ENCODE data around the gene C5orf52.
"Not testable (repeated sequence)": the region's sequence is repeated elsewhere in the genome, so short reads cannot be mapped to it uniquely, and the experiment has no call there.

Gene C5orf52

GRCh38 chr5:157671592-157672330 lies 428 bp downstream of the C5orf52 start:
- peak overlapping the region; percentile 71 for H3K4me3 ChIP-seq (ENCODE audit: low read depth, low read length)
- DNase-seq (ENCODE audit: low read depth, low spot score): no peak
- TF ChIP-seq, protein P1, sequence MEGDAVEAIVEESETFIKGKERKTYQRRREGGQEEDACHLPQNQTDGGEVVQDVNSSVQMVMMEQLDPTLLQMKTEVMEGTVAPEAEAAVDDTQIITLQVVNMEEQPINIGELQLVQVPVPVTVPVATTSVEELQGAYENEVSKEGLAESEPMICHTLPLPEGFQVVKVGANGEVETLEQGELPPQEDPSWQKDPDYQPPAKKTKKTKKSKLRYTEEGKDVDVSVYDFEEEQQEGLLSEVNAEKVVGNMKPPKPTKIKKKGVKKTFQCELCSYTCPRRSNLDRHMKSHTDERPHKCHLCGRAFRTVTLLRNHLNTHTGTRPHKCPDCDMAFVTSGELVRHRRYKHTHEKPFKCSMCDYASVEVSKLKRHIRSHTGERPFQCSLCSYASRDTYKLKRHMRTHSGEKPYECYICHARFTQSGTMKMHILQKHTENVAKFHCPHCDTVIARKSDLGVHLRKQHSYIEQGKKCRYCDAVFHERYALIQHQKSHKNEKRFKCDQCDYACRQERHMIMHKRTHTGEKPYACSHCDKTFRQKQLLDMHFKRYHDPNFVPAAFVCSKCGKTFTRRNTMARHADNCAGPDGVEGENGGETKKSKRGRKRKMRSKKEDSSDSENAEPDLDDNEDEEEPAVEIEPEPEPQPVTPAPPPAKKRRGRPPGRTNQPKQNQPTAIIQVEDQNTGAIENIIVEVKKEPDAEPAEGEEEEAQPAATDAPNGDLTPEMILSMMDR (IDR thresholded peaks at IDR 0.05; ENCODE audit: insufficient read depth, low read length, missing control alignments): no peak
- POLR2A ChIA-PET: no interaction called here
- CTCF ChIA-PET: interaction anchor here (1.6 to 6.4 kb wide), 3 partner anchors 47 to 277 kb away, joined by 3 to 74 read pairs (median 41); partner anchors contain the start of gene LSM11

- DNase-seq (ENCODE audit: low read depth, low spot score): no peak
- POLR2A ChIA-PET: no interaction called here
- TF ChIP-seq, protein P1 (IDR thresholded peaks at IDR 0.05; ENCODE audit: insufficient read depth, low read length, missing control alignments): no peak
- CTCF ChIA-PET: no interaction called here
- no peak overlapping the region for H3K4me3 ChIP-seq (ENCODE audit: low read depth, low read length)
Measured at GRCh38 chr5:157672976-157673375, 1.6 kb downstream of the C5orf52 start.

DNA sequence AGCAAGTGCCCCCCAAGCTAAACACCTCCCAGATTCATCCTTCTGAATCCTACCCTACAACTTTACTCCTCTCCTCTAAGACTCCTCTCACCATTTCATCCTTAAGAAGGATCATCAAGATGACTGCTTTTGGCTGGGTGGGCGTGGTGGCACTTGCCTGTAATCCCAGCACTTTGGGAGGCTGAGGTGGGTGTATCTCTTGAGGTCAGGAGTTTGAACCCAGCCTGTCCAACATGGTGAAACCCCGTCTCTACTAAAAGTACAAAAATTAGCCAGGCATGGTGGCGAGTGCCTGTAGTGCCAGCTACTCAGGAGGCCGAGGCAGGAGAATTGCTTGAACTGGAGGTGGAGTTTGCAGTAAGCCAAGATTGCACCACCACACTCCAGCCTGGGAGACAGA lies 3.0 kb downstream of the C5orf52 start:
- DNase-seq (ENCODE audit: low read depth, low spot score); CTCF ChIA-PET; POLR2A ChIA-PET; H3K4me3 ChIP-seq (ENCODE audit: low read depth, low read length): not testable (repeated sequence)

GRCh38 chr5:157677931-157678330 lies 6.6 kb downstream of the C5orf52 start:
- TF ChIP-seq, protein P1 (IDR thresholded peaks at IDR 0.05; ENCODE audit: insufficient read depth, low read length, missing control alignments): no peak
- ChIA-PET CTCF (no interaction called here), POLR2A (no interaction called here)
- H3K4me3 ChIP-seq (ENCODE audit: low read depth, low read length): no peak overlapping the region
- no peak for DNase-seq (ENCODE audit: low read depth, low spot score)

GRCh38 chr5:157679801-157680200 lies 8.5 kb downstream of the C5orf52 start:
- DNase-seq (ENCODE audit: low read depth, low spot score): no peak
- H3K4me3 ChIP-seq (ENCODE audit: low read depth, low read length): no peak overlapping the region
- POLR2A ChIA-PET: no interaction called here
- CTCF ChIA-PET: interaction anchor here (1.2 kb wide), 1 partner anchor 39 kb away, joined by 4 read pairs; no protein-coding TSS in a partner anchor
- TF ChIP-seq, protein P1 (IDR thresholded peaks at IDR 0.05; ENCODE audit: insufficient read depth, low read length, missing control alignments): no peak

- POLR2A ChIA-PET: no interaction called here
- H3K4me3 ChIP-seq (ENCODE audit: low read depth, low read length): no peak overlapping the region
- TF ChIP-seq, protein P1 (IDR thresholded peaks at IDR 0.05; ENCODE audit: insufficient read depth, low read length, missing control alignments): no peak
- CTCF ChIA-PET: interaction anchor here (1.5 kb wide), 1 partner anchor 63 kb away, joined by 4 read pairs; no protein-coding TSS in a partner anchor
- DNase-seq (ENCODE audit: low read depth, low spot score): no peak
Measured at GRCh38 chr5:157680239-157680638, 8.9 kb downstream of the C5orf52 start.

- ChIA-PET POLR2A (no interaction called here), CTCF (interaction anchor here (1.3 to 1.5 kb wide), 3 partner anchors 11 to 62 kb away, joined by 4 read pairs; no protein-coding TSS in a partner anchor)
- TF ChIP-seq, protein P1 (IDR thresholded peaks at IDR 0.05; ENCODE audit: insufficient read depth, low read length, missing control alignments): no peak
- DNase-seq (ENCODE audit: low read depth, low spot score): no peak
- H3K4me3 ChIP-seq (ENCODE audit: low read depth, low read length): no peak overlapping the region
Measured at GRCh38 chr5:157681048-157681447, 9.7 kb downstream of the C5orf52 start.
